ENCODE measurements around the gene PROM1.

The PROM1 gene

GRCh38 chr4:16066586-16067128 lies 17.2 kb downstream of the PROM1 start:
- no peak for DNase-seq
- TF ChIP-seq POLR2A (IDR thresholded peaks at IDR 0.05; ENCODE audit: low read length) = no peak
- no peak for TF ChIP-seq GATA1 (IDR thresholded peaks at IDR 0.05; ENCODE audit: low read depth, low read length)

GRCh38 chr4:16065066-16065465 lies 18.8 kb downstream of the PROM1 start:
- TF ChIP-seq GATA1 (IDR thresholded peaks at IDR 0.05; ENCODE audit: low read depth, low read length) = no peak
- TF ChIP-seq POLR2A (IDR thresholded peaks at IDR 0.05; ENCODE audit: low read length) = no peak
- DNase-seq = no peak

GRCh38 chr4:16062601-16063000 lies 21.2 kb downstream of the PROM1 start:
- TF ChIP-seq POLR2A (IDR thresholded peaks at IDR 0.05; ENCODE audit: low read length) = no peak
- TF ChIP-seq GATA1 (IDR thresholded peaks at IDR 0.05; ENCODE audit: low read depth, low read length) = no peak
- DNase-seq = no peak

- TF ChIP-seq GATA1 (IDR thresholded peaks at IDR 0.05; ENCODE audit: low read depth, low read length) (no peak), POLR2A (IDR thresholded peaks at IDR 0.05; ENCODE audit: low read length) (no peak)
- no peak for DNase-seq
Observed at GRCh38 chr4:16056681-16057385, 27.0 kb downstream of the PROM1 start.

GRCh38 chr4:16055873-16056272 lies 27.9 kb downstream of the PROM1 start:
- TF ChIP-seq POLR2A (IDR thresholded peaks at IDR 0.05; ENCODE audit: low read length) = no peak
- no peak for TF ChIP-seq GATA1 (IDR thresholded peaks at IDR 0.05; ENCODE audit: low read depth, low read length)
- DNase-seq = no peak

- no peak for TF ChIP-seq POLR2A (IDR thresholded peaks at IDR 0.05; ENCODE audit: low read length)
- TF ChIP-seq GATA1 (IDR thresholded peaks at IDR 0.05; ENCODE audit: low read depth, low read length) = no peak
- DNase-seq = no peak
Observed at GRCh38 chr4:16055471-16055870, 28.4 kb downstream of the PROM1 start.

GRCh38 chr4:16052939-16053338 lies 30.9 kb downstream of the PROM1 start:
- DNase-seq = no peak
- no peak for TF ChIP-seq POLR2A (IDR thresholded peaks at IDR 0.05; ENCODE audit: low read length)
- TF ChIP-seq GATA1 (IDR thresholded peaks at IDR 0.05; ENCODE audit: low read depth, low read length) = no peak

GRCh38 chr4:16051980-16052379 lies 31.8 kb downstream of the PROM1 start:
- no peak for DNase-seq

GRCh38 chr4:16051132-16051531 lies 32.7 kb downstream of the PROM1 start:
- DNase-seq = no peak
- TF ChIP-seq GATA1 (IDR thresholded peaks at IDR 0.05; ENCODE audit: low read depth, low read length) (no peak), POLR2A (IDR thresholded peaks at IDR 0.05; ENCODE audit: low read length) (no peak)

More at GRCh38 chr4:16051980-16052379, 31.8 kb downstream of the PROM1 start:
- no peak for TF ChIP-seq POLR2A (IDR thresholded peaks at IDR 0.05; ENCODE audit: low read length)
- no peak for TF ChIP-seq GATA1 (IDR thresholded peaks at IDR 0.05; ENCODE audit: low read depth, low read length)

- DNase-seq = no peak
- no peak for TF ChIP-seq GATA1 (IDR thresholded peaks at IDR 0.05; ENCODE audit: low read depth, low read length)
- TF ChIP-seq POLR2A (IDR thresholded peaks at IDR 0.05; ENCODE audit: low read length) = no peak
Observed at GRCh38 chr4:16050669-16051068, 33.2 kb downstream of the PROM1 start.

- DNase-seq = no peak
- no peak for TF ChIP-seq POLR2A (IDR thresholded peaks at IDR 0.05; ENCODE audit: low read length)
- no peak for TF ChIP-seq GATA1 (IDR thresholded peaks at IDR 0.05; ENCODE audit: low read depth, low read length)
Observed at GRCh38 chr4:16048619-16049419, 35.0 kb downstream of the PROM1 start.

- no peak for TF ChIP-seq GATA1 (IDR thresholded peaks at IDR 0.05; ENCODE audit: low read depth, low read length)
- no peak for TF ChIP-seq POLR2A (IDR thresholded peaks at IDR 0.05; ENCODE audit: low read length)
Observed at GRCh38 chr4:16045687-16046086, 38.1 kb downstream of the PROM1 start.

GRCh38 chr4:16043642-16044498 lies 40.0 kb downstream of the PROM1 start:
- DNase-seq = no peak
- TF ChIP-seq GATA1 (IDR thresholded peaks at IDR 0.05; ENCODE audit: low read depth, low read length) = no peak
- TF ChIP-seq POLR2A (IDR thresholded peaks at IDR 0.05; ENCODE audit: low read length) = no peak

More at GRCh38 chr4:16045687-16046086, 38.1 kb downstream of the PROM1 start:
- DNase-seq = no peak
